Gastroesophageal sphincter (tissue), 4 donors: ENCODE measurements around the gene CLTB. TPM values are rescaled to one million over a fixed set of nuclear protein-coding genes. Genes with fewer than 3 reads are reported as not detected.

Experiments
- ATAC-seq: fragments of 150-250 bp; one replicate; pipeline ENCODE4 v1.9.1; 2016; ENCODE audit warnings: mild to moderate bottlenecking, moderate library complexity
- H3K27ac ChIP-seq, 4 donors: fragments of 200-600 bp; sonication (generic) in 3 of 4; 1 replicate in 3 of 4; 2 replicates in 1 of 4; pipeline ENCODE4 v1.5.1; 2016 to 2019
- H3K27me3 ChIP-seq: fragments of 200-600 bp; sonication (generic); one replicate; pipeline ENCODE4 v1.5.1; 2019
- H3K36me3 ChIP-seq, 2 donors: fragments of 200-600 bp; sonication (generic); one replicate each; pipeline ENCODE4 v1.5.1; 2019; ENCODE audit warnings: control low read depth in 1 of 2
- H3K4me1 ChIP-seq, 3 donors: fragments of 200-600 bp; sonication (generic); 1 replicate in 2 of 3; 2 replicates in 1 of 3; pipeline ENCODE4 v1.5.1; 2016 to 2019; ENCODE audit warnings: control low read depth in 2 of 3
- H3K4me3 ChIP-seq, 2 donors: fragments of 200-600 bp; sonication (generic); one replicate each; pipeline ENCODE4 v1.5.1; 2019; ENCODE audit warnings: mild to moderate bottlenecking in 1 of 2, moderate library complexity in 1 of 2
- H3K9me3 ChIP-seq, 3 donors: fragments of 200-600 bp; sonication (generic); one replicate each; pipeline ENCODE4 v1.5.1; 2017 to 2019; ENCODE audit warnings: control low read depth in 2 of 3
- EP300 ChIP-seq: sonication (generic); formaldehyde crosslinking; IDR thresholded peaks from one replicate; pipeline ENCODE4 v1.6.1; 2017; ENCODE audit warnings: antibody characterized with exemption, mild to moderate bottlenecking
- POLR2A ChIP-seq, 2 donors: fragments of 450-650 bp; IDR thresholded peaks; one replicate each; pipeline ENCODE4 v1.6.1; 2017; ENCODE audit warnings: antibody characterized with exemption in 2 of 2, mild to moderate bottlenecking in 2 of 2, moderate library complexity in 1 of 2
- POLR2AphosphoS5 ChIP-seq: sonication (generic); formaldehyde crosslinking; IDR thresholded peaks from one replicate; pipeline ENCODE4 v1.6.1; 2017; ENCODE audit warnings: antibody characterized with exemption
- WGBS, 2 donors: methylation state at CpG; one replicate each; pipeline ENCODE4 v1.1.5; 2018; ENCODE audit warnings: low coverage in 1 of 2; 5-methylcytosine and 5-hydroxymethylcytosine counted together
- total RNA-seq, 4 donors: library from RNA; depleted of rRNA; stranded (reverse); fragments of >200 nt; gene quantifications; one replicate each; pipeline ENCODE4 v1.1.0, GENCODE V29; 2016
- TF ChIP-seq, protein P1 (sequence below), 4 experiments: fragments of 200-600 bp in 2 of 4; fragments of 450-650 bp in 2 of 4; sonication (generic) in 1 of 4; IDR thresholded peaks; one replicate each; pipeline ENCODE4 v1.5.1; 2017 to 2019; ENCODE audit warnings: antibody characterized with exemption in 4 of 4, mild to moderate bottlenecking in 2 of 4, moderate library complexity in 2 of 4

CLTB gene
- total RNA-seq, 4 donors from 2014 or later = 222 to 285 (median 240) TPM

DNA sequence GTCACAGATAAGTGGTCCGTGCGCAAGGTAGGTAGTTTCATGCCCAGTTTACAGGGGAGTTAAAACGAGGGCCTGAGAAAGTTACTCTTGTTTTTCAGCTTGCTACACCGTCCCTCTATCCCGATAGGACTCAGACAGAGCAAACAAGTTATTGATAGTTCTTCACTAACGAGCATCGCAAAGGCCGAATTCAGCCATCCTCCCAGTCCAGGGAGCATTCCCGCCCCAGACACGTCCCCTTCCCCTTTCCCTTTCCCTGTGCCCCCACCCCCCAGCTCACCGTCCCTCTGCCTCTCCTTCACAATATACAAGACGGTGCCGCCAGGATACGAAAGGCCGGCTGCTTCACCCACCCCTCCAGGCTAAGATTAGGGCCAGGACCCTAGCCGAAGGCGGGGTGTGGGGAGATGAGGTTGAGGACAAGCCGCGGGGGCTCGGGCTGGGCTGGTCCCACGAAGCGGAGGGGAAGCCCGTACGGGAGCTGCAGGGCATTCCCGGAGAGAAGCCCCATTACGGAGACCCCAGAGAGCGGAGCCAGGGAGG lies 55.4 kb downstream of the CLTB start:
- no peaks in the 10 kb centered on the region for H3K9me3 ChIP-seq
- ATAC-seq = no peak
- peak overlapping the region; percentile 78 to 94 for H3K4me3 ChIP-seq
- H3K27ac ChIP-seq = peak overlapping the region; percentile 52 to 83 (median 82)
- H3K4me1 ChIP-seq = peaks cover 0 to 48% (median 13%) of the 10 kb centered on the region in 3 donors
- H3K36me3 ChIP-seq = peaks cover 0 to 36% of the 10 kb centered on the region in 2 donors
- no peak for TF ChIP-seq EP300
- WGBS, 2 donors = 2% methylated on average over 11 of the region's 27 CpGs; no CpG with 5 or more reads in 1 of the 2 donors
- H3K27me3 ChIP-seq = no peaks in the 10 kb centered on the region

DNA sequence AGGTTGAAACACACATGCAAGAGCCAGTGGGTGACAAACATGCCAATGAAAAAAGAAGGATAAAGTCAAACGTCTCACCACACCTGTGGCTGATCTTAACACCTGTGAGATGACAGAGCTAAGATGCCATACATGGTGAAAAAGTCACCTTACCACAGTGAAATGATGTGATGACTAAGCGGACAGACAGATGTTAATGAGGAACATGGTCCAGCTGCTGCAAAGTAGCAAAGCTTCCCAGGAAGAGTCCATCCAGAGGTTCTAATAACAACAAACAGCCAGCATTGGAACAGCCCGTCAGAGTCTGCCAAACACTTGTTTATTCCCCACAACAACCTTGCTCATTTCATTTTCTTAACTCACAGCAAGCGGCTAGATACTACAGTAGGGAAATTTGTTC lies 56.7 kb downstream of the CLTB start:
- no peaks in the 10 kb centered on the region for H3K9me3 ChIP-seq
- no peaks in the 10 kb centered on the region for H3K27me3 ChIP-seq
- ATAC-seq = no peak
- peaks cover 0 to 49% of the 10 kb centered on the region in 2 donors for H3K36me3 ChIP-seq
- H3K27ac ChIP-seq = no peak overlapping the region
- TF ChIP-seq POLR2AphosphoS5 = no peak
- no peak for TF ChIP-seq EP300
- TF ChIP-seq, protein P1, sequence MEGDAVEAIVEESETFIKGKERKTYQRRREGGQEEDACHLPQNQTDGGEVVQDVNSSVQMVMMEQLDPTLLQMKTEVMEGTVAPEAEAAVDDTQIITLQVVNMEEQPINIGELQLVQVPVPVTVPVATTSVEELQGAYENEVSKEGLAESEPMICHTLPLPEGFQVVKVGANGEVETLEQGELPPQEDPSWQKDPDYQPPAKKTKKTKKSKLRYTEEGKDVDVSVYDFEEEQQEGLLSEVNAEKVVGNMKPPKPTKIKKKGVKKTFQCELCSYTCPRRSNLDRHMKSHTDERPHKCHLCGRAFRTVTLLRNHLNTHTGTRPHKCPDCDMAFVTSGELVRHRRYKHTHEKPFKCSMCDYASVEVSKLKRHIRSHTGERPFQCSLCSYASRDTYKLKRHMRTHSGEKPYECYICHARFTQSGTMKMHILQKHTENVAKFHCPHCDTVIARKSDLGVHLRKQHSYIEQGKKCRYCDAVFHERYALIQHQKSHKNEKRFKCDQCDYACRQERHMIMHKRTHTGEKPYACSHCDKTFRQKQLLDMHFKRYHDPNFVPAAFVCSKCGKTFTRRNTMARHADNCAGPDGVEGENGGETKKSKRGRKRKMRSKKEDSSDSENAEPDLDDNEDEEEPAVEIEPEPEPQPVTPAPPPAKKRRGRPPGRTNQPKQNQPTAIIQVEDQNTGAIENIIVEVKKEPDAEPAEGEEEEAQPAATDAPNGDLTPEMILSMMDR (IDR thresholded peaks at IDR 0.05) = no peak
- no peak for TF ChIP-seq POLR2A (IDR thresholded peaks at IDR 0.05)
- peaks cover 0 to 50% (median 13%) of the 10 kb centered on the region in 3 donors for H3K4me1 ChIP-seq
- peak overlapping the region in 1 of 2 donors; percentile 78 for H3K4me3 ChIP-seq
- WGBS, 2 donors = 63 to 68% methylated on average over 4 of the region's 4 CpGs

DNA sequence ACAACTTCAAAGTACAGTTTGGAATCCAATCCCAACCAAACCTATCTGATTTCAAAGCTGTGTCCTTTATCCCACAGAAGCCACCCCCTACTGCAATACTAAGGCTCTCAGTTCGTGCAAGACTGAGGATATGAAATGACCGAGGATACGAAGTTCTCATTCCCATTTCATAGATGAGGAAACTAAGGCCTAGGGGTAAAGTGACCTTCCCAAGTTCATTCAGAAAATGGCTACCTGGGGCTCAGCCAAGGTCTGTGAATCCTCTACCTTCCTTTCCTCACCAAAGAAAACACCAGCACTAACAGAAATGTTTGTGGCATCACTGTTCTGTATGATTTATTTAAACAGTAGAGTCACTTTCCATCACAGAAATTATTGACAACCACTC lies 60.2 kb downstream of the CLTB start:
- Histone ChIP-seq H3K27ac (no peak overlapping the region), H3K4me3 (no peak overlapping the region), H3K4me1 (peaks cover 0 to 40% (median 13%) of the 10 kb centered on the region in 3 donors), H3K27me3 (no peaks in the 10 kb centered on the region), H3K9me3 (no peaks in the 10 kb centered on the region), H3K36me3 (peaks cover 0 to 84% of the 10 kb centered on the region in 2 donors)
- 80 to 90% methylated on average over 3 of the region's 3 CpGs for WGBS, 2 donors
- TF ChIP-seq POLR2AphosphoS5 = no peak
- TF ChIP-seq, protein P1 (IDR thresholded peaks at IDR 0.05) = no peak
- no peak for TF ChIP-seq POLR2A (IDR thresholded peaks at IDR 0.05)
- no peak for ATAC-seq

DNA sequence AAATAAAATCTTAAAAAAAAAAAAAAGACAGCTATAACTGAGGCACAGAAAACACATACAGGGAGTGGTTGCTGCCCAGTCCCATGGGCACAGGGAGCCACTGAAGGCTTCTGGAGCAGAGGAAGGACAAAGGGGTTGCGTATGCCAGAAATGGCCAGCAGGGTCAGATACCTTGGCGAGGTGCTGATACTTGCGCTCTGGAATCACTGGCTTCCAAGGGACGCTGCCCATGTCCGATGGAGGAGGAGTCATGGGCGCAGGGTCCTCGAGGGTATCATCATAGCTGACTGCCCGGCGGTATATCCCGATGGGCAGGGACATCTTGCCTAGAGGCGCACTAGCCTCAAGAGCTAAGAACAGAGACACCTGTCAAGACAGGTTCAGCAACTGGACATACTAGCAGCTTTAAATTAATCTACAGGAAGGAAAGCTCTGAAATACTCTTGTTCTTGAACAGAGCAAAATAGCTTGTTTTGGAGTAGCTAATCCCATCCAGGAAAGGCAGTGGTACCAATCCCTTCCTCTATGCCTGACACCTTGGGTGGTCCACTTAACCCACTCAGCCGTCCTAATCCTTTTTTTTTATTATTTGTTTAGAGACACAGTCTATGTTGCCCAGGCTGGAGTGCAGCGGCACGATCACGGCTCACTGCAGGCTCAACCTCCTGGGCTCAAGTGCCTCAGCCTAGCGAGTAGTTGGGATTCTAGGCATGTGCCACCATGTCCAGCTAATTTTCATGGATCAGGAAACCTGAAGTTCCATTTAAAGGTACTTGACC lies 60.8 kb downstream of the CLTB start:
- Histone ChIP-seq H3K27me3 (no peaks in the 10 kb centered on the region), H3K4me1 (peaks cover 0 to 35% (median 12%) of the 10 kb centered on the region in 3 donors), H3K4me3 (no peak overlapping the region), H3K27ac (no peak overlapping the region), H3K9me3 (no peaks in the 10 kb centered on the region), H3K36me3 (peaks cover 0 to 90% of the 10 kb centered on the region in 2 donors)
- no peak for TF ChIP-seq POLR2AphosphoS5
- no peak for TF ChIP-seq EP300
- TF ChIP-seq POLR2A (IDR thresholded peaks at IDR 0.05) = no peak
- TF ChIP-seq, protein P1 (IDR thresholded peaks at IDR 0.05) = no peak
- WGBS, 2 donors = 73% methylated on average over 3 to 11 of the region's 16 CpGs
- no peak for ATAC-seq

DNA sequence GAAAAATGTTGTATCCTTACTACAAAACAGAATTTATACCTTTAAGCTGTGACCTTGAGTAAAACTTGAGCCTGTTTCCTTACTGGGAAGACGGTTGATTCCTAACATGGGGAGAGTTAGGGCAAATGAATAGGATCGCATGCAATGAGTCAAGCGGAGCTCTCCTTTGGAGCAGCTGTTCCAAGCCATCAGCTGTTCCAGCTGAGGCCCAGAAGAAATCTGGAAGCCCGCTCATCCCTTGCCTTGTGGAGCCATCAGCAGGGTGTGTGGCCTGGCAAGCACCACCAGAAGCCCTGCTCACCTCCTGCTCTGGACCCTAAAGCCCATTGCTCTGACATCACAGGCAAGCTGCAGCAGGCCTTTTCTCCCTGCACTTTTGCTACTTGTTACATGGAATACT lies 62.8 kb downstream of the CLTB start:
- no peak overlapping the region for H3K27ac ChIP-seq
- WGBS, 2 donors = 90 to 100% methylated on average over 2 to 4 of the region's 4 CpGs
- no peak overlapping the region for H3K4me3 ChIP-seq
- peaks cover 0 to 19% (median 0%) of the 10 kb centered on the region in 3 donors for H3K4me1 ChIP-seq
- no peak for TF ChIP-seq POLR2AphosphoS5
- no peak for TF ChIP-seq EP300
- no peak for TF ChIP-seq POLR2A (IDR thresholded peaks at IDR 0.05)
- TF ChIP-seq, protein P1 (IDR thresholded peaks at IDR 0.05) = no peak
- H3K9me3 ChIP-seq = no peaks in the 10 kb centered on the region
- ATAC-seq = no peak
- no peaks in the 10 kb centered on the region for H3K27me3 ChIP-seq
- peaks cover 0 to 99% of the 10 kb centered on the region in 2 donors for H3K36me3 ChIP-seq
